NCI-H128 (cell line): ENCODE results near the gene EEF1AKMT2.

Experiments
- DNase-seq: peaks from one replicate; lab custom pipeline; 2025; ENCODE audit not compliant: unreplicated experiment; lab: John Stamatoyannopoulos, UW

Gene EEF1AKMT2

DNA sequence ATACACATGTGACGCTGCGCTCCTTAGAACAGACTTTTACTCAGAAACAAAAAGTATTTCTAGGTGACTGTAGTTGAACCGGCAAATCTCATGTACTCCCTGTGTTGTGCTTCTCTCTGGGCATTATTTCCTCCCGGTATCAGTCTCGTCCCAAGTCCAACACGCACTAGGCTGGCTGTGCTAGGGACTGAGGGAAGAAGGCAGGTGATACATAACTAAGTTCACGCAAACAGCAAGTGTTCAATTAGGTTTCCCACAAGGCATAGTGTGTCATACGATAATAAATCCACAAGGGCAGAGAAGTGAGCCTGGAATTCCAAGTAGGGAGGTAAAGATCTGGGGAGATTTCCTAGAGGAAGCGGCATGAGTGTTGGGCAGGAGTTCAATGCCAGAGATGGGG, 67.9 kb downstream of the EEF1AKMT2 start:
- no peak for DNase-seq

DNA sequence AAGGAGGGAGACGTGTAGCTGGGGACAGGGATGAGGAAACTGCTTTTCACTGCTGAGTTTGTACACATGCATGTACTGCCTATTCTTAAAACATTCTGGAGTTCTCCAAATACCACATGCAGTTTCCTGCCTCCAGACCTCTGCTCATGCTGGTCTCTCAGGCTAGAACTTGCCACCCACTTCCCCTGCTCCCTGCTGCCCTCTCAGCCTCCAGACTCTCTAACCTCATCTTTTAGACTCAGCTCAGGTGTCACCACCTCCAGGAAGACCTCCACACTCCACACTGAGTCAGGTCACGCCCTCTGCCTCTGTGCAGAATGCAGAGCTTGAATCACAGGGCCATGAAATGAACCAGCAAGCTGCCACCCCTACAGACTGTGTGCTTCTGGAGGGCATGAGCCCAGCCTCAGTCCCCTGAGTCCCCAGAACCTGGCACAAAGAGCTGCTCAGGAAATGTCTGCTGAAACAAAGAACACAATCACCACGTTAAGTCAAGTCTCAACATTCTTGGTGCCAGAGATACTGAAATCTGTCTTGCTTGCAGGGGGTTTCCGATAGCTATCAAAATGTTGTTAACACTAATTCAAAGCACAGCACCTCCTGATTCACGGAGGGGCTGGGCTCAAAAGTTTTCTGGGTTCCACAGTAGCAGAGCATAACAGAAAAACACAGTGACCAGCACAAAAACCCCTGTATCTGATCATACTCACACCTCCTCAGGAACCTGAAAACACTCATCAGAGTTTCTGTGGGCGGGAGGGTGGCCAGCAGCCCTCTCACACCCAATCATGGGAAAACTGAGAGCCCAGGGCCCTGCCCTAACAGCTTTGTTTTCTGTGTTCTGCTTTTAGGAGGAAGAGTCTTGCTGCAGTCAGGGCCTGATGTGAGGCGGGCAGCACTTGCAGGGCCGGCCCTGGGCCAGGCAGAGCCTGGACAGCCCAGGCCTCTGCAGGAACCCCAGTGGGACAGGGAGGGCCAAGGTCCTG, 68.6 kb downstream of the EEF1AKMT2 start:
- DNase-seq = no peak

GRCh38 chr10:124721330-124722045, 70.2 kb downstream of the EEF1AKMT2 start:
- DNase-seq = no peak

DNA sequence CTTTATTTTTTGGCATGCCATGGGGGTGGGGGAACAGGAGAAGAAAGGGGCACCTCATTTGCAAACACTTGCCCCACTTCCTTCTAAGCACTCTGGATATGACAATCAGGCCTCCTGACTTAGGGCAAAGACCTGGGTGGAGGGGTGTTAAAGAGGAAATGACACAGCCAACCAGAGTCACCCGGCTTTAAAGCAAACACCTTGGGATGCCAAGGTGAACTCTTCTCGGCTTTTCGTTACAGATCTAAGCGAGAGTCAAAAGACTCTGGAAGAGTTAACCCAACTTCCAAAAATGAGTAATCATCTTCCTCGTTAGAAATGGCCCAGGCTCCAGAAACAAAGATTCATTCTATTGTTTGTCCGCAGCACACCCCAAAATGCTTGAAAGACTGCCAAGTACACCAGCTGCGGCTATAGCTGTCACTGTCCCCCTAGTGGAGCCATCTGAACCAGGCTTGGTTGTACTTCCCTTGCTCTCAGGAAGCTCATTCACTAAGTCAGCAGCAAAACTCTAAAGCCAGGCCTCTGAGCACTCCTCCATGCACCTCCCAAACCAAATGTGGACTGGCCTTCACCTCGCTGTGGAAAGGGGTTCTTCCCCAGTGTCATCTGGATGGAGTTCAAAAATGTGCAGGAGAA, 72.4 kb downstream of the EEF1AKMT2 start:
- DNase-seq = no peak

DNA sequence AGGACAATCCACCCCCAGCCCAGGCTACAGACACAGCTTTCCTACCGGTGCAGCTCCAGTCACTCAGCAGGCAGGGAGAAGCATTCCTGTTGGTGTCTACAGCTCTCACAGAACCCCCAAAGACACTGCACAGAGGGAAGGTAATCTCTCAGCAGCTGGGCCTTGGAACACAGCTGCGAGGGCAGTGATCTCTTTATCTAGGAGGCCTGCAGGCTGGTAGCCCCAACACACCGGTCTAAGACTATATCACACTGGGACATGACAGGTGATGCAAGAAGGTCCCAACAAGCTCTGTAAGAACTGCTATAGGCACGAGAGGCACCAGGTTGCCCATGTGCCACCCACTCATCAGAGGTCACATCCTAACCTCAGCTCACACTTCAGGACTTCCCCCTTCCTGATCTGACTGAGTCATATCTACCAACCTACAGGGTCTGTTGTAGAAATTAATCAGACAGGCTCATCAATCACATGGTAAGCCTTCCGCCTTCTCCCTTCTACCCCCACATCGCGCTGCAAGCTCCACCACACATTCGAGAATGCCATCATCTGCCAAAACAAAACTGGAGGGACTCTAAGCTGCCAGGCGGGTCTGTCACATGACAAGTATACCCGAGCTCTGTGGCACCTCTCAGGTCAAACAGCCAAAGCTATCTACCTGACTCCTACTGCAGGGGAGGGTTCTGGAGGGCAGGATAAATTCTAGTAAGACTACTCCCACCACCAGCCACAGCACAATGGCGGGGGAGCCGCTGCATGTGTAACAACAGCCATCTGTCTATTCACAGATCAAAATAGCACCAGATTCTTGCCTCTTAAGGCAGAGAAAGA, 73.6 kb downstream of the EEF1AKMT2 start:
- no peak for DNase-seq

GRCh38 chr10:124717041-124717757, 74.5 kb downstream of the EEF1AKMT2 start:
- DNase-seq = no peak

- no peak for DNase-seq
Measured at GRCh38 chr10:124716369-124716768, 75.3 kb downstream of the EEF1AKMT2 start.

DNA sequence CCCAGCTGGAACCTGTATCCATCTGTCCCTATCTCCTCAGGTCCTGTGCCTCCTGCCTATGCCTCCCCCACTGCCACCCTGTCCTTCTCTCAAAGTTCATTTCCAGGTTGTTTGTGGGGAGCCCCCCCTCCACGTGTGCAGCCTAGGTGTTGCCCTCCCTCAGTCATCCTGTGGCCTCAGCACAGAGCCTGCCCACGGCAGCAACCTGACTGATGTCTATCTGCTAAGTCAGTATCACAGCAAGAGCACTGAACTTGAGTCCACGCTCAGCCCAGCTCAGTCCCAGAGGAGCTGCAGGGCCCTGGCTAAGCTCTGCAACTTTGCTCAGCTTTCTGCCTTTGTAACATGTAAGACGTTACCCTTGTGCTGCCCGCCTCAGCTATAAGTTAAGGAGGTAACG, 76.2 kb downstream of the EEF1AKMT2 start:
- DNase-seq = no peak

GRCh38 chr10:124713679-124714255, 77.9 kb downstream of the EEF1AKMT2 start:
- no peak for DNase-seq

DNA sequence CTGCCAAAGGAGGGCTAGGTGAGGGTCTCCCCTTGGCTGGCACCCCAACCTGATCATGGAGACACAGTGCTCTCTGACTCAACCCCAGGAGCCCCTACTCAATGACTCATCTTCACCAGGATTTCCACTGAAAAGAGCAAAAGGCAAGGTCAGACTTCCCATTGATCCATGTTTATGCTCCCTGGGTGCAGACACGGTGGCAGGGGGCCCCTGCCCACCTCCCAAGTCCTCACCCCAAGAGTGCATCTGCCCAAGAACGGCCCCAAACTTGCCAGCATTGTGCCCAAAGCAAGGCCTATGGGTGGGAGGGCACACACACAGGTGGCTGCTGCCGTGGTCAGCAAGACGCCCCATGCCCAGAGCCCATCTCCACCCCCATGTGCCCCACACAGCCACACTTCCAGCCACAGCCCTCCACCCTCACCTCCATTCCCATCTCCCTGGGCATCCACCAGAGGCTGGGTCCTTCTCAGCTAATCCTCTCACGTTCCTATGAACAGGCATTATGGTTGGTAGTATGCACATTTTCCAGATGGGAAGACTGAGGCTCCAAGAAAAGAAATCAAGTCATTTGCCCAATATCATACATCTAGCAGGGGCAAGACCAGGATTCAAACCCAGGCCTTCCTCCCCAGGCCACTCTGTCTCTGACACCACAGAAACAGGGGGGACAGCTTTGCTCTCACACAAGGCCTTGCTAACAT, 78.8 kb downstream of the EEF1AKMT2 start:
- no peak for DNase-seq

DNA sequence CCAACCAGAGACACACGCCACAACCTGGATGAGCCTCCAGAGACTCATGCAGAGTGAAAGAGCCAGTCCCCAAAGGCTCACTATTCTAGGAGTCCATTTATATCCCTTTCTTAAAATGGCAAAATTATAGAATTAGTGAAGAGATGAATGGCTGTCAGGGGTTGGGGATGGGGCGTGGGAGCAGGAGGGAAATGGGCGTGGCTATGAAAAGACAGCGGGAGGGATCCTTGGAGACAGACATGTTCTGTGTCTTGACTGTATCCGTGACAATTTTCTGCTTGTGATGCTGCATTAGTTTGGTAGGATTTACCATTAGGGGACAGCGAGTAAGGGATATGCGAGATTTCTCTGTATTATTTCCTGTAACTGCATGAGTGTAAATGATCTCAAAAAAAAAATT, 80.5 kb downstream of the EEF1AKMT2 start:
- DNase-seq = no peak

DNA sequence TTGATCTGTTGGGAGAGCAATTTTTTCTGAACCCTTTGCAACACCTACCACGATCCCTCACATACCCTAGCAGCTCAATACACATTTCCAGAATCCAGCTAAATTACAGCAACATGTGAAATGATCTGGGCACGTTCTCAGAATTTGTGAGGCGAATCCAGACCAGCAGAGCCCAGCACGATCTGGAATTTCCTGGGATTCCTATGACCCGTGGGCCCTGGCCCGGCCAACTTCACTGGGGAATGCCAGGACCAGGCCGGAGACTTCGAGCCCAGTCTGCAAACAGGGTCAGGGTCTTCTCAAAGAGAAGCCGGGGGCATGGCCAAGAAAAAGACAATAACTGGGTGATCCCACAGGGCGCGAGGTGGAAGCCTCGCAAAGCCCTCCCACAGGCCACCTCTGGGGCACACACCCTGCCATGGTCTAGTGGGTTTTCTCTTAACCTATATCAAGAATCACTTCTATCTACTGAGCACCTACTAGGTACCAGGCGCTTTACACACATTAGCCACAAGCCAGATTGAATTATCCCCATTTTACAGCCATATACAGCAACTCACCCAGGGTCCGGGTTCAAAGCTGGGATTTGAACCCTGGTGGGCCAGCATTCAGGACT, 81.3 kb downstream of the EEF1AKMT2 start:
- no peak for DNase-seq

DNA sequence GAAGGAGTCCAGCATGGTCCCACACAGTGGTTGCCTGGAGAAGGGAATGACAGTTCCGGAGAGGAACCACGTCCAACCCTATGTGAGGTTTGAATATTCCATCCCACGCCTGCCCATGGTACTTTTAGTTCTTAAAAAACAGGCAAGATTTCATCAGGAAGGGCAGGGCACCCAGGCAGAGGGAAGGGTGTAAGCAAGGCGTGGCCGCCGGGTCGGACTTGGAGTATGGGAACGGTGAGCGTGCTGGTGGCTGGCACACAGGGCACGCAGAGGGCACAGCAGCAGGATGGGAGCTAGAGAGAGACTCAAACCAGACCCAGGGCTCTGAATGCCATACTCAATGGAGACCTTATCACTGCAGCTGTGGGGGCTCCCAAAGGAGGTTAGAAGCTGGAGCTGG, 81.8 kb downstream of the EEF1AKMT2 start:
- DNase-seq = no peak

DNA sequence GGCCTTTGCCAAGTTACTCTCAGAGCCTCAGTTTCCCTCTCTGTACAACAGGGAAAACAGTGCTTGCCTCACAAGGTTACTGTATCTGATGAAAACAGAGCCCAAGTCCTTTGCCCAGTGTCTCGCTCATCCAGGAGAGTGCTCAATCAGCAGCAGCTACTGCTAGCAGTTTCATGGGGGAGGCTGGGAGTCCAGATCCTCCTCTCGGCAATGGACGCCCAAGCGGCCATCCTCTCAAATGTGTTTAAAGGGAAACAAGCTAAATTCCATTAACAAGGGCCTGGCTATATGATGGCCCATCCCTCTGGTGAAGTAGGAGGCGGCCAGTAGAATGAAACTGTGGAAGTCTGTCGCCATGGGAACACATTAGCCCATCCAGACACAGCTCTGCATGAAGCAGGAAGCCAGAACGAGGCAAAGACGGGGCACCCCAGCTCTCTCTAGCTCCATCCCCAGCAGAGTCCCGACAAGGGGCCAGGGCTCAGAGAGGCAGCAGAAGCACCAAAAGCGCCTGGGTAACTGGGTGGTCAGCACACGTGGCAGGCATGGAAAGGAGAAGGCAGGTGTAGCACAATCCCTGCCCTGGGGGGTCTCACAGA, 82.7 kb downstream of the EEF1AKMT2 start:
- no peak for DNase-seq

- no peak for DNase-seq
Measured at GRCh38 chr10:124708246-124708779, 83.4 kb downstream of the EEF1AKMT2 start.
